Sigmoid colon (tissue), 7 donors: Measurements from ENCODE around the gene CCS. TPM values are rescaled to one million over a fixed set of nuclear protein-coding genes. Genes with fewer than 3 reads are reported as not detected.

Source experiments
- DNase-seq: peaks from one replicate; pipeline ENCODE4 v3.0.0-alpha.2; 2019
- H3K27ac ChIP-seq, 4 donors: fragments of 200-600 bp; sonication (generic); one replicate each; pipeline ENCODE4 v1.5.1; 2016 to 2019; ENCODE audit warnings: mild to moderate bottlenecking in 1 of 4
- H3K27me3 ChIP-seq, 3 donors: fragments of 200-600 bp; sonication (generic); one replicate each; pipeline ENCODE4 v1.5.1; 2019; ENCODE audit warnings: mild to moderate bottlenecking in 1 of 3
- H3K36me3 ChIP-seq, 4 donors: fragments of 200-600 bp; sonication (generic); one replicate each; pipeline ENCODE4 v1.5.1; 2016 to 2019
- H3K4me1 ChIP-seq, 4 donors: fragments of 200-600 bp; sonication (generic); one replicate each; pipeline ENCODE4 v1.5.1; 2017 to 2019
- H3K4me3 ChIP-seq, 4 donors: fragments of 200-600 bp; sonication (generic); one replicate each; pipeline ENCODE4 v1.5.1; 2017 to 2019; ENCODE audit warnings: mild to moderate bottlenecking in 2 of 4, moderate library complexity in 1 of 4
- H3K9me3 ChIP-seq, 4 donors: fragments of 200-600 bp in 3 of 4; sonication (generic) in 3 of 4; one replicate each; pipeline versions ENCODE4 v1.5.1 to v1.6.1; 2013 to 2019
- EP300 ChIP-seq, 4 donors: sonication (generic); formaldehyde crosslinking; IDR thresholded peaks; one replicate each; pipeline ENCODE4 v1.6.1; 2017; ENCODE audit warnings: antibody characterized with exemption in 4 of 4
- POLR2A ChIP-seq, 2 donors: fragments of 450-650 bp; IDR thresholded peaks; one replicate each; pipeline ENCODE4 v1.6.1; 2016; ENCODE audit warnings: antibody characterized with exemption in 2 of 2, mild to moderate bottlenecking in 2 of 2, moderate library complexity in 2 of 2
- POLR2AphosphoS5 ChIP-seq, 4 donors: sonication (generic); formaldehyde crosslinking; IDR thresholded peaks; one replicate each; pipeline ENCODE4 v1.6.1; 2017; ENCODE audit warnings: antibody characterized with exemption in 4 of 4
- WGBS, 2 donors: extraction: QIAGEN DNeasy Blood & Tissue Kit; methylation state at CpG; one replicate each; pipeline ENCODE4 v1.1.7; 2013; 5-methylcytosine and 5-hydroxymethylcytosine counted together
- intact Hi-C: fragments of 100-400 bp; cut with DNase I; formaldehyde crosslinking; loops from one replicate; pipeline ENCODE4 v1.15.1; 2023
- polyA plus RNA-seq, 3 donors: library from polyadenylated mRNA; stranded (reverse); fragments of 200-250 nt; gene quantifications; one replicate each; pipeline ENCODE4 v1.2.3, GENCODE V29; 2013
- total RNA-seq, 4 donors: library from RNA; depleted of rRNA; stranded (reverse); fragments of >200 nt; gene quantifications; one replicate each; pipeline ENCODE4 v1.1.0, GENCODE V29; 2016
- TF ChIP-seq, protein P1 (sequence below), 4 experiments: fragments of 450-650 bp in 3 of 4; fragments of 200-600 bp in 1 of 4; IDR thresholded peaks; one replicate each; pipeline ENCODE4 v1.5.1; 2016 to 2019; ENCODE audit warnings: antibody characterized with exemption in 4 of 4, mild to moderate bottlenecking in 3 of 4, moderate library complexity in 2 of 4
- donor health status: healthy with polysubstance abuse.
- donor health status: Bipolar disorder and iron deficiency.
- donor health status: healthy.

The CCS gene
- total and polyA plus RNA-seq, 7 donors, result 26.0 to 48.8 (median 40.6) TPM

DNA sequence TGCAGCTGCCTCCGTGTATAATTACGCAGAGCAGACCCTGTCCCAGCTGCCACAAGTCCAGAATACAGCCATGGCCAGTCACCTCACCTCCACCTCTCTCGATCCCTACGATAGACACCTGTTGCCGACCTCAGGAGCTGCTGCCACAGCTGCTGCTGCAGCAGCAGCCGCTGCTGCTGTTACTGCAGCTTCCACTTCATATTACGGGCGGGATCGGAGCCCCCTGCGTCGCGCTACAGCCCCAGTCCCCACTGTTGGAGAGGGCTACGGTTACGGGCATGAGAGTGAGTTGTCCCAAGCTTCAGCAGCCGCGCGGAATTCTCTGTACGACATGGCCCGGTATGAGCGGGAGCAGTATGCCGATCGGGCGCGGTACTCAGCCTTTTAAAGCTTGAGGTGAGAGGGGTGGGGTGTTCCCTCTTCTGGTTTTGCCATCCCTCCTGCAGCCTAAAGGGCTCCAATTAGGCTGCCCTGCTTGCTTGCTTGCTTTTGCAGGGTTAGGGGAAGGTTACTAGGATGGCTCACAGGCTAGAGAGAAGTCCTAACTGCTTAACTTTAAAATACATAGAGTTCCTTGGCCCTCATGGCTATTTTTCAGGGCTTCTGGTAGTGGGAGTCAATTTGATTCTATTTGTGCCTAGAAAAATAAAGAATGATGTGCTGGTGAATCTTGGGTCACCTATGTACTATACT lies 50.9 kb downstream of the CCS start:
- Histone ChIP-seq H3K4me3 (peak overlapping the region in 1 of 4 donors; percentile 3), H3K27me3 (no peaks in the 10 kb centered on the region), H3K9me3 (no peaks in the 10 kb centered on the region), H3K36me3 (peaks cover 20 to 90% (median 36%) of the 10 kb centered on the region in 4 donors), H3K27ac (peak overlapping the region in 1 of 4 donors; percentile 9), H3K4me1 (peaks cover 0 to 80% (median 76%) of the 10 kb centered on the region in 4 donors)
- intact Hi-C loops, result no loop called here
- TF ChIP-seq, protein P1, sequence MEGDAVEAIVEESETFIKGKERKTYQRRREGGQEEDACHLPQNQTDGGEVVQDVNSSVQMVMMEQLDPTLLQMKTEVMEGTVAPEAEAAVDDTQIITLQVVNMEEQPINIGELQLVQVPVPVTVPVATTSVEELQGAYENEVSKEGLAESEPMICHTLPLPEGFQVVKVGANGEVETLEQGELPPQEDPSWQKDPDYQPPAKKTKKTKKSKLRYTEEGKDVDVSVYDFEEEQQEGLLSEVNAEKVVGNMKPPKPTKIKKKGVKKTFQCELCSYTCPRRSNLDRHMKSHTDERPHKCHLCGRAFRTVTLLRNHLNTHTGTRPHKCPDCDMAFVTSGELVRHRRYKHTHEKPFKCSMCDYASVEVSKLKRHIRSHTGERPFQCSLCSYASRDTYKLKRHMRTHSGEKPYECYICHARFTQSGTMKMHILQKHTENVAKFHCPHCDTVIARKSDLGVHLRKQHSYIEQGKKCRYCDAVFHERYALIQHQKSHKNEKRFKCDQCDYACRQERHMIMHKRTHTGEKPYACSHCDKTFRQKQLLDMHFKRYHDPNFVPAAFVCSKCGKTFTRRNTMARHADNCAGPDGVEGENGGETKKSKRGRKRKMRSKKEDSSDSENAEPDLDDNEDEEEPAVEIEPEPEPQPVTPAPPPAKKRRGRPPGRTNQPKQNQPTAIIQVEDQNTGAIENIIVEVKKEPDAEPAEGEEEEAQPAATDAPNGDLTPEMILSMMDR (IDR thresholded peaks at IDR 0.05), result no peak
- no peak for TF ChIP-seq POLR2AphosphoS5 (IDR thresholded peaks at IDR 0.05)
- no peak for DNase-seq
- WGBS, 2 donors, result 94% methylated on average over 24 of the region's 24 CpGs

DNA sequence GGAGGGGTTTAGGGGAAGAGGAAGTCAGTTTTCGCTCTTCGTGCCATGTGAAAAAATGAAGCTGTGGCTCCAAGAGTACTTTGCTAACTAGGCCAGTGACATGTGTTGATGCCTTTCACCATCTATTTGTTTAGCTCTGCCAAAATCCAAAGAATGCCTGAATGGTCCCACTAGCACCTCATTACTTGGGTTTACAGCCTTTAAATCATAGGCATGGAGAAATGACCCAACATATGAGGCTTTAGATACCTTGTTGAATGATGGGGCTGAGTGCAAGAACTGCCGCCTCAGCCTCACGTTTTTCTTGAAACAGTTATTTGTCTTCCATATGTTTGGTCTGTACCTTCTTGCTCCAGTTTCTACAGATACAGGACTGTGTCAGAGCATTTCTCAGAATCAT lies 53.8 kb downstream of the CCS start:
- Histone ChIP-seq H3K9me3 (no peaks in the 10 kb centered on the region), H3K4me1 (peaks cover 0 to 60% (median 52%) of the 10 kb centered on the region in 4 donors), H3K36me3 (peaks cover 20 to 90% (median 31%) of the 10 kb centered on the region in 4 donors), H3K27me3 (no peaks in the 10 kb centered on the region), H3K27ac (peak overlapping the region in 1 of 4 donors; percentile 43), H3K4me3 (no peak overlapping the region)
- intact Hi-C loops, result no loop called here
- no peak for TF ChIP-seq POLR2AphosphoS5 (IDR thresholded peaks at IDR 0.05)
- TF ChIP-seq, protein P1 (IDR thresholded peaks at IDR 0.05), result no peak
- no peak for TF ChIP-seq EP300 (IDR thresholded peaks at IDR 0.05)
- no peak for TF ChIP-seq POLR2A (IDR thresholded peaks at IDR 0.05)
- WGBS, 2 donors, result 78 to 89% methylated on average over 4 of the region's 4 CpGs
- DNase-seq, result no peak

GRCh38 chr11:66649903-66650302 lies 56.9 kb downstream of the CCS start:
- no peak for DNase-seq
- WGBS, 2 donors, result 97 to 98% methylated on average over 5 of the region's 5 CpGs
- no peak overlapping the region for H3K4me3 ChIP-seq
- TF ChIP-seq POLR2A (IDR thresholded peaks at IDR 0.05) (no peak), EP300 (IDR thresholded peaks at IDR 0.05) (no peak), POLR2AphosphoS5 (IDR thresholded peaks at IDR 0.05) (no peak)
- TF ChIP-seq, protein P1 (IDR thresholded peaks at IDR 0.05), result no peak
- H3K4me1 ChIP-seq, result peaks cover 0 to 29% (median 21%) of the 10 kb centered on the region in 4 donors
- no peaks in the 10 kb centered on the region for H3K27me3 ChIP-seq
- intact Hi-C loops, result no loop called here
- H3K9me3 ChIP-seq, result no peaks in the 10 kb centered on the region
- peaks cover 5 to 83% (median 16%) of the 10 kb centered on the region in 4 donors for H3K36me3 ChIP-seq
- H3K27ac ChIP-seq, result no peak overlapping the region

DNA sequence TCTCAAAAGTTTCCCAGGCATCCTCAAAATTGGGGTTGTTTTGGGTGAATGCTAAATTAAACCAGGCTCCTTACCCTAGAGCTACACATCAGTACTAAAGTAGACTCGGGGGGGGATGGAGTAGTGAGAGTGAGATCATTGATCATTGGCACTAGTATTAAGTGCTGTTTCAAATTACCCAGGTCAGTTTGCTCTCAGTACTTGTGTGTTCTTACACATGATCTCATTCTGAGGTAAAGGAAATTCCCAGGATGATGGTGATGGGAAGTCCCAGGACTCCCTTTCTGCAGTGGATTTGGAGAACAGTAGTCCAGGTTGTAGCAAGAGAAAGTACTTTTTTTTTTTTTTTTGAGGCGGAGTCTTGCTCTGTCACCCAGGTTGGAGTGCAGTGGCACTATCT lies 58.0 kb downstream of the CCS start:
- Histone ChIP-seq H3K36me3 (peaks cover 0 to 79% (median 12%) of the 10 kb centered on the region in 4 donors), H3K27ac (peak overlapping the region in 2 of 4 donors; percentile 34 to 43), H3K4me3 (no peak overlapping the region), H3K9me3 (no peaks in the 10 kb centered on the region), H3K4me1 (peaks cover 0 to 18% (median 10%) of the 10 kb centered on the region in 4 donors), H3K27me3 (no peaks in the 10 kb centered on the region)
- no peak for DNase-seq
- intact Hi-C loops, result no loop called here
- WGBS, 2 donors, result 95 to 97% methylated on average over 2 of the region's 2 CpGs
- TF ChIP-seq, protein P1 (IDR thresholded peaks at IDR 0.05), result no peak
- TF ChIP-seq POLR2A (IDR thresholded peaks at IDR 0.05) (no peak), EP300 (IDR thresholded peaks at IDR 0.05) (no peak), POLR2AphosphoS5 (IDR thresholded peaks at IDR 0.05) (no peak)
